PC-9 (cell line): Measurements from ENCODE around the gene BCL2L1. TPM values are rescaled to one million over a fixed set of nuclear protein-coding genes. Genes with fewer than 3 reads are reported as not detected.

Experiments
- BruUV-seq: library from RNA; stranded (reverse); fragments of 400-500 nt; replicated peaks from 2 replicates; lab custom pipeline; 2021; lab: Mats Ljungman, UMichigan
- CTCF ChIA-PET: fragments of 300-600 bp; sonication (Branson Sonifier 250); formaldehyde crosslinking; loops from one replicate; lab custom pipeline; 2022; ENCODE audit warnings: antibody characterized with exemption; lab: Charles Lee
- POLR2A ChIA-PET: fragments of 300-600 bp; sonication (Branson Sonifier 250); formaldehyde crosslinking; loops from one replicate; lab custom pipeline; 2022; ENCODE audit warnings: antibody characterized with exemption; ENCODE audit not compliant: unreplicated experiment; lab: Charles Lee
- DNase-seq, 2 experiments: peaks; one replicate each; pipeline versions ENCODE4 v3.0.0 to v3.0.0-alpha.2; 2015 to 2022; ENCODE audit warnings: mixed read lengths in 1 of 2
- H2AFZ ChIP-seq: fragments of 200-600 bp; sonication (generic); 2 replicates; pipeline ENCODE4 v1.8.1; 2017; ENCODE audit warnings: antibody characterized with exemption
- H3F3A ChIP-seq: fragments of 200-600 bp; sonication (generic); 2 replicates; pipeline ENCODE4 v1.8.1; 2017; ENCODE audit warnings: antibody characterized with exemption, mild to moderate bottlenecking, low read depth; ENCODE audit not compliant: insufficient read depth
- H3K27ac ChIP-seq: fragments of 200-600 bp; sonication (generic); 2 replicates; pipeline ENCODE4 v1.6.1; 2016; ENCODE audit warnings: mixed run types
- H3K27me3 ChIP-seq: fragments of 200-600 bp; sonication (generic); 2 replicates; pipeline ENCODE4 v1.6.1; 2016; ENCODE audit warnings: low read depth, mixed run types; ENCODE audit not compliant: insufficient read depth
- H3K36me3 ChIP-seq: fragments of 200-600 bp; sonication (generic); 2 replicates; pipeline ENCODE4 v1.6.1; 2016; ENCODE audit warnings: low read depth, mixed run types
- H3K4me1 ChIP-seq: fragments of 200-600 bp; sonication (generic); replicated peaks from 2 replicates; pipeline ENCODE4 v1.6.1; 2016; ENCODE audit warnings: mixed run types; ENCODE audit not compliant: insufficient read depth
- H3K4me2 ChIP-seq: fragments of 200-600 bp; sonication (generic); 2 replicates; pipeline ENCODE4 v1.6.1; 2017; ENCODE audit warnings: mixed run types
- H3K4me3 ChIP-seq: fragments of 200-600 bp; sonication (generic); 2 replicates; pipeline ENCODE4 v1.6.1; 2016; ENCODE audit warnings: mixed run types
- H3K79me2 ChIP-seq: fragments of 200-600 bp; sonication (generic); 2 replicates; pipeline ENCODE4 v1.6.1; 2017; ENCODE audit warnings: low read depth, mixed run types
- H3K9me2 ChIP-seq: fragments of 200-600 bp; sonication (generic); 2 replicates; pipeline ENCODE4 v1.8.1; 2017; ENCODE audit warnings: mild to moderate bottlenecking; ENCODE audit not compliant: insufficient read depth
- H3K9me3 ChIP-seq: fragments of 200-600 bp; sonication (generic); 2 replicates; pipeline ENCODE4 v1.8.1; 2016; ENCODE audit warnings: low read depth; ENCODE audit not compliant: insufficient read depth
- H4K20me1 ChIP-seq: fragments of 200-600 bp; sonication (generic); 2 replicates; pipeline ENCODE4 v1.8.1; 2017; ENCODE audit not compliant: insufficient read depth
- EZH2 ChIP-seq: fragments of 200-600 bp; sonication (generic); IDR thresholded peaks from 2 replicates; pipeline ENCODE4 v1.8.0; 2017; ENCODE audit warnings: antibody characterized with exemption, low read depth
- intact Hi-C: fragments of 100-400 bp; cut with micrococcal nuclease; formaldehyde crosslinking; loops from one replicate; pipeline ENCODE4 v1.10.0; 2022; ENCODE audit not compliant: unreplicated experiment
- total RNA-seq: library from RNA; stranded (reverse); gene quantifications from 2 replicates; pipeline ENCODE4 v1.2.3, GENCODE V29; 2021
- TF ChIP-seq, protein P1 (sequence below): fragments of 200-600 bp; sonication (generic); conservative IDR thresholded peaks from 2 replicates; pipeline ENCODE4 v1.6.1; 2017; ENCODE audit warnings: mixed run types, antibody characterized with exemption, mild to moderate bottlenecking, moderate library complexity

Gene BCL2L1
- total RNA-seq, 1 experiment from 2014 or later = 125 TPM

DNA sequence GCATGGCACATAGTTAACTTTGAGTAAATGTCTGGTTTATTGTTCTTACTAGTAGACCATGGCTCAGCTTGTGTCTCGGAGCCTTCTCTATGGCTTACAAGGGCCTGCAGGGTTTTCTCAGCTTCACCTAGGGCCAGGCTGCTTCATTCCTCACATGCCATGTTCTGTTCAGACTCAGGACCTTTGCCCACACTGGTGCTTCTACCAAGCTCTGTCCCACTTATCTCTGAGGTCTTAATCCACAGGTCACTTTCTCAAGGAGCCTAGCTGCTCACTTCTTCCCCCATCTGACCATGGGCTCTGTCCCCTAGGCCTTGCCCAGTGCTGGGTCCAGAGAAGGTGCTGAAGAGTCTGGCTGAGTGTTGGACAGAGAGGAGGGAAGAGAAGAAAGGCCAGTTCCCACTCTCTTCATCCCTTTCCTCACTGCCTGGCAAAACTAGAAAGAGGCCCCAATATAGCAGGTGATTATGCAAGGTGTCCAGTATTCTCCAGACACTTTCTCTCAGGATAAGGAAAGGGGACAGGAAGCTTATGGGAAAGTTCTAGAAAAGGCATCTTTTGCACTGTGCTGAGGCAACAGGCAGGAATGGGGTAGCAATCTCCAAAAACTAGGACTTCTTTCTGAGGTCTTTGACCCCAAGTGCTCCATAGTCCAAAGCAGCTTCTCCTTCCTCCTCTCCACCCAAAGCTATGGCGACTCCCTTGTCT lies 45.0 kb downstream of the BCL2L1 start:
- CTCF ChIA-PET = interaction anchor here (0.5 to 2.6 kb wide), 3 partner anchors 44 to 217 kb away, joined by 3 to 10 read pairs (median 6); partner anchors contain the start of gene BCL2L1
- Histone ChIP-seq H3K9me3 (no peaks in the 10 kb centered on the region), H3F3A (peaks cover 66% of the 10 kb centered on the region), H3K27me3 (no peaks in the 10 kb centered on the region), H3K79me2 (peaks cover 100% of the 10 kb centered on the region), H3K36me3 (peaks cover 59% of the 10 kb centered on the region), H3K9me2 (no peaks in the 10 kb centered on the region), H3K4me3 (no peak overlapping the region), H3K4me1 (peaks cover 37% of the 10 kb centered on the region), H3K27ac (peak overlapping the region; percentile 35), H4K20me1 (peaks cover 61% of the 10 kb centered on the region), H2AFZ (no peak overlapping the region), H3K4me2 (0 out of 2 replicates have a peak overlapping the region, but pooled peaks have one; percentile 2)
- intact Hi-C loops = loop anchor here (1.0 to 2.0 kb wide), 5 partner anchors 27 to 46 kb away; no protein-coding TSS in a partner anchor
- no peak for DNase-seq
- TF ChIP-seq EZH2 = no peak
- TF ChIP-seq, protein P1, sequence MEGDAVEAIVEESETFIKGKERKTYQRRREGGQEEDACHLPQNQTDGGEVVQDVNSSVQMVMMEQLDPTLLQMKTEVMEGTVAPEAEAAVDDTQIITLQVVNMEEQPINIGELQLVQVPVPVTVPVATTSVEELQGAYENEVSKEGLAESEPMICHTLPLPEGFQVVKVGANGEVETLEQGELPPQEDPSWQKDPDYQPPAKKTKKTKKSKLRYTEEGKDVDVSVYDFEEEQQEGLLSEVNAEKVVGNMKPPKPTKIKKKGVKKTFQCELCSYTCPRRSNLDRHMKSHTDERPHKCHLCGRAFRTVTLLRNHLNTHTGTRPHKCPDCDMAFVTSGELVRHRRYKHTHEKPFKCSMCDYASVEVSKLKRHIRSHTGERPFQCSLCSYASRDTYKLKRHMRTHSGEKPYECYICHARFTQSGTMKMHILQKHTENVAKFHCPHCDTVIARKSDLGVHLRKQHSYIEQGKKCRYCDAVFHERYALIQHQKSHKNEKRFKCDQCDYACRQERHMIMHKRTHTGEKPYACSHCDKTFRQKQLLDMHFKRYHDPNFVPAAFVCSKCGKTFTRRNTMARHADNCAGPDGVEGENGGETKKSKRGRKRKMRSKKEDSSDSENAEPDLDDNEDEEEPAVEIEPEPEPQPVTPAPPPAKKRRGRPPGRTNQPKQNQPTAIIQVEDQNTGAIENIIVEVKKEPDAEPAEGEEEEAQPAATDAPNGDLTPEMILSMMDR = no peak
- TSS peak; percentile 61 for BruUV-seq
- POLR2A ChIA-PET = interaction anchor here (1.0 to 1.1 kb wide), 2 partner anchors 19 to 35 kb away, joined by 5 to 11 read pairs; no protein-coding TSS in a partner anchor

GRCh38 chr20:31676609-31676989 lies 46.1 kb downstream of the BCL2L1 start:
- CTCF ChIA-PET = interaction anchor here (0.7 to 2.6 kb wide), 3 partner anchors 43 to 110 kb away, joined by 3 to 10 read pairs (median 4); partner anchors contain the start of gene BCL2L1
- Histone ChIP-seq H3K4me1 (peaks cover 37% of the 10 kb centered on the region), H3K36me3 (peaks cover 68% of the 10 kb centered on the region), H2AFZ (no peak overlapping the region), H3K9me3 (no peaks in the 10 kb centered on the region), H3K4me3 (no peak overlapping the region), H3K4me2 (no peak overlapping the region), H3F3A (peaks cover 69% of the 10 kb centered on the region), H3K27ac (no peak overlapping the region), H3K79me2 (peaks cover 97% of the 10 kb centered on the region), H3K9me2 (no peaks in the 10 kb centered on the region), H4K20me1 (peaks cover 69% of the 10 kb centered on the region), H3K27me3 (no peaks in the 10 kb centered on the region)
- TF ChIP-seq, protein P1 = no peak
- no peak for TF ChIP-seq EZH2
- DNase-seq = no peak
- intact Hi-C loops = no loop called here
- POLR2A ChIA-PET = no interaction called here
- BruUV-seq = no TSS peak

DNA sequence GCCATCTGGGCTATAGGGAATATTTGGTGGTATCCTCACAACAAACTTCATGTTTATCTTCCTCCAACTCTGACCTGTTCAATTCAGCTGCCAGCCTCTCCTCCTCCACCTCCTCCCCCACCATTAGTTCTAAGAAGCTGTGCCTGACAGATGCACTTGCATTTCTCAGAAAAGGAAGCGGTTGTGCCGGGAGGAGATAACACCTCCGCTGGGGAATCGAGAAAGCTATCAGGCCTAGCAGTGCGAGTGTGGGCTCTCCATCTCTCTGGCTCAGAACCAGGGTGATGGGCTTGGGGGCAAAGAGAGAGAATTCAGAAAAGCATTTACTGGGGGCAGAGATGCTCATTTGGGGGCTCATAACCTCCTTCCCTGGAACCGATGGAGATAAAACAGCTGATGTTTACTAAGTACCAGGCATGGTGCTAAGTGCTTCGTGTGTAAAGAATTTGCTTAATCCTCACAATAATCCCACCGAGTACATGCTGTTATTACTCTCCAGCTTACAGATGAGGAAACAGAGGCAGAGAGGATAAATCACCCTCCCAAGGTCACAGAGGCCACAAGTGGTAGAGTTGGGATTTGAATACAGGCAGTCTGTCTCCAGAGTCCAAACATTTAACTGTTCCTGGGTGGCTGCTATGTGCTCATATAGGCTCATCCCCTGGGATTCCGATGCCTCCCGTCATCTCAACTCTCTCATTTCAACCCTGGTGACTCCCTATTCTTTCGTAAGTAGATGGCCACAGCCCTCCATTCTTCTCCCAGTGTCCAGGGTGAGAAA lies 46.6 kb downstream of the BCL2L1 start:
- H3K27me3 ChIP-seq = no peaks in the 10 kb centered on the region
- ChIA-PET POLR2A (no interaction called here), CTCF (interaction anchor here (0.7 kb wide), 1 partner anchor 109 kb away, joined by 4 read pairs; no protein-coding TSS in a partner anchor)
- H3F3A ChIP-seq = peaks cover 70% of the 10 kb centered on the region
- no TSS peak for BruUV-seq
- peaks cover 74% of the 10 kb centered on the region for H4K20me1 ChIP-seq
- intact Hi-C loops = no loop called here
- peaks cover 36% of the 10 kb centered on the region for H3K4me1 ChIP-seq
- H3K36me3 ChIP-seq = peaks cover 63% of the 10 kb centered on the region
- no peaks in the 10 kb centered on the region for H3K9me2 ChIP-seq
- no peak overlapping the region for H3K4me3 ChIP-seq
- H2AFZ ChIP-seq = no peak overlapping the region
- 0 out of 2 replicates have a peak overlapping the region, but pooled peaks have one; percentile 24 for H3K27ac ChIP-seq
- H3K79me2 ChIP-seq = peaks cover 97% of the 10 kb centered on the region
- H3K9me3 ChIP-seq = no peaks in the 10 kb centered on the region
- no peak for DNase-seq
- H3K4me2 ChIP-seq = no peak overlapping the region
- no peak for TF ChIP-seq EZH2
- TF ChIP-seq, protein P1 = no peak
